ENCODE results near the gene DUOX2.
"Not testable (repeated sequence)": the region's sequence is repeated elsewhere in the genome, so short reads cannot be mapped to it uniquely, and the experiment has no call there.

DUOX2 gene

DNA sequence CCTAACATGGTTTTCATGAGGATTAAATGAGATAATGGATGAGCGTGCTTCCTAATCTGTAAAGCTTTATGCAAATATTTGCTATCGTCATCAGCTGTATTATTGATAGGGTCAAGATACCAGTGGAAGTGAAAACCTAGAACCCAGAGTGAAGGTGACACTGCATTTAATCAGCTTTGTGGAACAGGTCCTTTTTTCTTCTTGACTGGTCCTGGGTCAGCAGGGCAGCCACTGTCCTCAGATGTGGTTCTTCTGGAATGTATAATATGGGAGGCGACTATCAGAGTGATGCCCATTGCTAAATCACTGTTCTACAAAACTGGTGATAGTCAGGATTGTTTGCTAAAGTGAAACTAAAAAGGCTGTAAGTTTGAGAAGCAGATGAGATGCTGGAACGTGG lies 49.6 kb downstream of the DUOX2 start:
- no peak for TF ChIP-seq CTCF (IDR thresholded peaks at IDR 0.05; ENCODE audit: control insufficient read depth, insufficient read depth, low read depth, low read length, missing control alignments)

DNA sequence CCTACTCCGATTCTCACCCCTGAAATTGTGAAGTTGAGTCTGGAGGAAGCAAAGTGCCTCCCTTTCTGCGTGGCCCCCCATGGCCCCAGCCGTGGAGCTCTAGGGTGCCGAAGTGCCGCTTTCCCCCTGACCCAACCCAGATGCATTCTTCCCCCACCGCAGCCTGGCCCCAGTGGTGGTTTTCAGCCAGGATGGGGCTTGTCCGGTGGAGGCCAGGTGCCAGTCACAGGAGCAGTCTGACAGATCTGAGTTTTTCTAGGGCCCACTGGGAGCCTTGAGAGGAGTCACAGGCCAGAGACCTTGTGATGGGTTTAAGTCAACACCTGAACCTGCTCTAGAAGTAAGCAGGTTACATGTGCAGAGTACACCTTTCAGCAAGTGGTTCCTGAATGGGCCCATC lies 51.7 kb downstream of the DUOX2 start:
- H3K4me3 ChIP-seq (ENCODE audit: control insufficient read depth, low read depth, low read length); DNase-seq (ENCODE audit: low read depth): not testable (repeated sequence)

More for the DNA sequence above, 49.6 kb downstream of the DUOX2 start:
- DNase-seq (ENCODE audit: low read depth): no peak
- H3K4me3 ChIP-seq (ENCODE audit: control insufficient read depth, low read depth, low read length): no peak overlapping the region

DNA sequence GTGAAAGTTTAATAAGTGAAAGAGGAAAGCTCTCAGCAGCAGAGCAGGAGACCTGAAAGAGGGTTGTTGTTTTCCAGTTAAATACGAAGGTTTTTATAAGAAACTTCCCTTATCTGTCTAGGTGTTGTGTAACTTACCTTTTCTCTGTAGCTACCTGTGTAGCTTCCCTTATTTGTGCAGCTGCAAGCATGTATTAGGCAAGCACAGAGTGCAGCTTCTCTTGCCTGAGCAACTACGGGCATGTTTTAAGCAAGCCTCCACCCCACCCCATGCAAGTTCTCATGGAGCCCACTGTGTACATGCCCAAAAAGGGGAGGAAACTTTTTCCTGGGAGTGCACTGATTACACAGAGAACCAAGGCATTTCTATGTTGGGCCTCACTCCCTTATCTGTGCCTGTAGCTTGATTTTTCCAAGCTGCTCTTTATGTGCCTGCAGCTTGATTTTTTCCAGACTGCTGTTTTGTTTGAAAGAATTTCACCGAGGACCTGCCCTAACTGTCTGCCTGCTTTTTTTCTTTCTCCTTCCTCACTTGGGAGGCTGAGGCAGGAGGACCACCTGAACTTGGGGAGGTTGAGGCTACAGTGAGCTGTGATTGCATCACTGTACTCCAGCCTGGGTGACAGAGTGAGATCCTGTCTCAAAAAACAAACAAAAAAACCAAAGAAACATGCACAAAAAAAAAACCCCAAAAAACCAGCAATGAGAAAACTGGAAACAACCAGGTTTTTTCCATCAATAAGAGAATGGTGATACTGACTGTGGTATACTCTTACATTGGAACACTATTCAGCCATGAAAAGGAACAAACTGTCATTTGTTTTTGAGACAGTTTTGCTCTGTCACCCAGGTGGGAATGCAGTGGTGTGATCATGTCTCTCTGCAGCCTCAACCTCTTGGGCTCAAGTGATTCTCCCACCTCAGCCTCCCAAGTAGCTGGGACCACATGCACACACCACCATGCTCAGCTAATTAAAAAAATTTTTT lies 55.0 kb downstream of the DUOX2 start:
- not testable (repeated sequence) for H3K4me3 ChIP-seq (ENCODE audit: control insufficient read depth, low read depth, low read length); DNase-seq (ENCODE audit: low read depth)

- not testable (repeated sequence) for DNase-seq (ENCODE audit: low read depth); H3K4me3 ChIP-seq (ENCODE audit: control insufficient read depth, low read depth, low read length)
Observed at GRCh38 chr15:45052676-45053075, 61.3 kb downstream of the DUOX2 start.

- no peak overlapping the region for H3K4me3 ChIP-seq (ENCODE audit: control insufficient read depth, low read depth, low read length)
- TF ChIP-seq CTCF (IDR thresholded peaks at IDR 0.05; ENCODE audit: control insufficient read depth, insufficient read depth, low read depth, low read length, missing control alignments): no peak
- no peak for DNase-seq (ENCODE audit: low read depth)
Observed at GRCh38 chr15:45050587-45050986, 63.4 kb downstream of the DUOX2 start.

DNA sequence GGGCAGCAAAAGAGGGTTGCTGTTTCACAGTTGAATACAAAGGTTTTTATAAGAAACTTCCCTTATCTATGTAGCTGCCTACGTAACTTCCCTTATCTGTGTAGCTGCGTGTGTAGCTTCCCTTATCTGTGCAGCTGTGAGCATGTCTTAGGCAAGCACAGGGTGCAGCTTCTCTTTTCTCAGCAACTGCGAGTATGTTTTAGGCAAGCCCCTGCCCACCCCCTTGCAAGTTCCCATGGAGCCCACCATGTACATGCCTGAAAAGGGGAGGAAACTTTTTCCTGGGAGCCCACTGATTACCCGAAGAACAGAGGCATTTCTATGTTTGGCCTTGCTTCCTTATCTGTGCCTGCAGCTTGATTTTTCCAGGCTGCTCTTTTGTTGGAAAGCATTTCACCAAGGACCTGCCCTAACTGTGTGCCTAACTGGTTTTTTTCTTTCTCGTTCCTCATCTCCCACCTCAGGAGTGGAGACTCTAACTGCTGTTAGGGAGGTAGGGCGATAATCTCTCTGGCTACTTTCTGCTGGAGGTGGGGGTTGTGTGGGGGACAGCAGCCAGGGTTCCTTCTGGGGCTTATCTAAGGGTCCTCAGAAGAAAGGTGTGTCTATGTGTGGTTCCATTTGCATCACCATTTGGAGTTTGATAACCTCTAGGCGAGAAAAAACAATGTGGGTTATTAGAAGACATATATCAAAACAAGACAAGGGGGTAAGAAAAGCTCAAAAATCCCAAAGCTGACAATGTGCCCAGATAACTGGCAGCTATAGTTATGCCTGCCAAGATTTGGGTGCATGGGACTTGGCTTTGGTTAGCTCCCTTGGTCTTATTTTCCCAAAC lies 65.0 kb downstream of the DUOX2 start:
- DNase-seq (ENCODE audit: low read depth): no peak
- no peak overlapping the region for H3K4me3 ChIP-seq (ENCODE audit: control insufficient read depth, low read depth, low read length)
- no peak for TF ChIP-seq CTCF (IDR thresholded peaks at IDR 0.05; ENCODE audit: control insufficient read depth, insufficient read depth, low read depth, low read length, missing control alignments)

DNA sequence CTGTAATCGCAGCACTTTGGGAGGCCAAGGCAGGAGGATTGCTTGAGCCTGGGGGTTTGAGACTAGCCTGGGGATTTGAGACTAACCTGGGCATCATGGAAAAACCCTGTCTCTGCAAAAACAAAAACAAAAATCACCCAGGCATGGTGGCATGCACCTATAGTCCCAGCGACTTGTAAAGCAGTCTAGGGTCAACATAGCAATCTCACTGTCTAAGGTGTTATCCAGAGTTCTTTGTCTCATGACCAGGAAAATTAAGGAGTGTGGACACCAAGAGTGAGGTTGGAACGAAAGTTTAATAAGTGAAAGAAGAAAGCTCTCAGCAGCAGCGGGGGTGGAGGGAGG lies 65.6 kb downstream of the DUOX2 start:
- not testable (repeated sequence) for H3K4me3 ChIP-seq (ENCODE audit: control insufficient read depth, low read depth, low read length)

DNA sequence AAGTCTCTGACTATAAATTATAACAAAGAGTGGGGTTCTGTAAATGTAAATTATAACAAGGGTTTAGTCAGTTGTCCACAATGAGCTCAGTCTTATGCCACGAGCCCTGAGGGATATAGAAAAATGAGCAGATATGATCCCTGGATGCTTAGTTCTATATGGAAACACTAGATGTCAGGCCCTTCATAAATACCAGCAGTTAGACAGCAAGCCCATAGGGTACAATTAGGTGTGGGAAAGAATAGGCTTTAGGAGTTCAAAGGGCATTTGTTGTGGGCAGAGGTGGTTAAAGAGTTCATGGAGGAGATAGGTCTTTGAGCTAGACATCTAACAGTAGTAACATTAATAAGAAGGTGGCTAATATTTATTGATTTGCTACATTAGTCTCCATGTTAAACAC lies 69.7 kb downstream of the DUOX2 start:
- DNase-seq (ENCODE audit: low read depth); H3K4me3 ChIP-seq (ENCODE audit: control insufficient read depth, low read depth, low read length): not testable (repeated sequence)

More for the DNA sequence above, 65.6 kb downstream of the DUOX2 start:
- DNase-seq (ENCODE audit: low read depth): not testable (repeated sequence)

- DNase-seq (ENCODE audit: low read depth); H3K4me3 ChIP-seq (ENCODE audit: control insufficient read depth, low read depth, low read length): not testable (repeated sequence)
Observed at GRCh38 chr15:45042859-45043258, 71.1 kb downstream of the DUOX2 start.

Measured in AG09309 (cell line).